ENCODE data around the gene SIPA1L3.

- TF ChIP-seq, protein P1, sequence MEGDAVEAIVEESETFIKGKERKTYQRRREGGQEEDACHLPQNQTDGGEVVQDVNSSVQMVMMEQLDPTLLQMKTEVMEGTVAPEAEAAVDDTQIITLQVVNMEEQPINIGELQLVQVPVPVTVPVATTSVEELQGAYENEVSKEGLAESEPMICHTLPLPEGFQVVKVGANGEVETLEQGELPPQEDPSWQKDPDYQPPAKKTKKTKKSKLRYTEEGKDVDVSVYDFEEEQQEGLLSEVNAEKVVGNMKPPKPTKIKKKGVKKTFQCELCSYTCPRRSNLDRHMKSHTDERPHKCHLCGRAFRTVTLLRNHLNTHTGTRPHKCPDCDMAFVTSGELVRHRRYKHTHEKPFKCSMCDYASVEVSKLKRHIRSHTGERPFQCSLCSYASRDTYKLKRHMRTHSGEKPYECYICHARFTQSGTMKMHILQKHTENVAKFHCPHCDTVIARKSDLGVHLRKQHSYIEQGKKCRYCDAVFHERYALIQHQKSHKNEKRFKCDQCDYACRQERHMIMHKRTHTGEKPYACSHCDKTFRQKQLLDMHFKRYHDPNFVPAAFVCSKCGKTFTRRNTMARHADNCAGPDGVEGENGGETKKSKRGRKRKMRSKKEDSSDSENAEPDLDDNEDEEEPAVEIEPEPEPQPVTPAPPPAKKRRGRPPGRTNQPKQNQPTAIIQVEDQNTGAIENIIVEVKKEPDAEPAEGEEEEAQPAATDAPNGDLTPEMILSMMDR (IDR thresholded peaks at IDR 0.05; ENCODE audit: insufficient read depth, low read length, poor library complexity, severe bottlenecking) = no peak
- no peak for TF ChIP-seq EZH2phosphoT487 (conservative IDR thresholded peaks at IDR 0.05; ENCODE audit: low read length)
Observed at GRCh38 chr19:37872383-37872782, 34.6 kb upstream of the SIPA1L3 start.

Data from SU-DHL-6 (cell line).